ENCODE results near the gene PAOX. TPM values are rescaled to one million over a fixed set of nuclear protein-coding genes. Genes with fewer than 3 reads are reported as not detected.

Gene PAOX
- total and polyA plus RNA-seq, 2 of the 13 experiments (the other 11 are each of a cell fraction or from before 2014, with no cell fraction given), result 0.49 to 0.77 TPM

DNA sequence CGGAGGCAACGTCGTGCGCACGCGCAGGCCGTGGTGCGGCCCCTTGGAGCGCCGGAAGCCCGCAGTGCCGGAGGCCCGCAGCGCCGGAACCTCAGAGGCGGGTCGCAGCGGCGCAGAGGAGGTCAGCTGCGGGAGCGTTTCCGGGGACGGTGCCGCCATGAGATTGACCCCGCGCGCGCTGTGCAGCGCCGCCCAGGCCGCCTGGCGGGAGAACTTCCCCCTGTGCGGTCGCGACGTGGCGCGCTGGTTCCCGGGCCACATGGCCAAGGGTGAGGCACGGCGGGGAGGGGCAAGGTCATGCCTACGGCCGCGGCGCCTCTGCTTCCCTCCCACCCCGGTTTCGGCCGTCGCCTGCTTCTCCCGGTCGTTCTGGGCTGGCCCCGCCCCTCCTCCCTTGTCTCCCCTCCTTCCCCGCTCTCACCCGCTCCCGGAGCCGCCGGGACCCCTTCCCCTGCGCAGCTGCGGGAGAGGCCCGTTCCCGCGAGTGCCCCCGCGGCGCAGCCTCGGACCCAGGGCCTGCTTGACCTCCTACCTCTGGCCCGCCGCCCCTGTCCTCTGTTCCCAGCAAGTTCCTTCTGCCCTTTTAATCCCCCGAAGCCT is 15.1 kb downstream of the PAOX start, which contains the start of gene MTG1 (continued):
- TF ChIP-seq BRD4 (CRISPR knock-in tag; IDR thresholded peaks at IDR 0.05) (peak; percentile 97), TCF7L2 (IDR thresholded peaks at IDR 0.05; ENCODE audit: low read depth, low read length) (no peak), ZNF251 (CRISPR knock-in tag; IDR thresholded peaks at IDR 0.05) (peak; percentile 46; the same call in 1 of the 2 replicates), SATB2 (CRISPR knock-in tag; IDR thresholded peaks at IDR 0.05) (no peak), ZNF530 (CRISPR knock-in tag; IDR thresholded peaks at IDR 0.05; ENCODE audit: low read depth) (no peak), KDM2A (CRISPR knock-in tag; IDR thresholded peaks at IDR 0.05; ENCODE audit: borderline replicate concordance, low read depth) (peak; percentile 97), SRSF4 (IDR thresholded peaks at IDR 0.05; ENCODE audit: low read depth, low read length, poor library complexity, severe bottlenecking) (no peak), ZNF614 (CRISPR knock-in tag; IDR thresholded peaks at IDR 0.05; ENCODE audit: borderline replicate concordance) (peak; percentile 92)
- TF ChIP-seq, protein P1, sequence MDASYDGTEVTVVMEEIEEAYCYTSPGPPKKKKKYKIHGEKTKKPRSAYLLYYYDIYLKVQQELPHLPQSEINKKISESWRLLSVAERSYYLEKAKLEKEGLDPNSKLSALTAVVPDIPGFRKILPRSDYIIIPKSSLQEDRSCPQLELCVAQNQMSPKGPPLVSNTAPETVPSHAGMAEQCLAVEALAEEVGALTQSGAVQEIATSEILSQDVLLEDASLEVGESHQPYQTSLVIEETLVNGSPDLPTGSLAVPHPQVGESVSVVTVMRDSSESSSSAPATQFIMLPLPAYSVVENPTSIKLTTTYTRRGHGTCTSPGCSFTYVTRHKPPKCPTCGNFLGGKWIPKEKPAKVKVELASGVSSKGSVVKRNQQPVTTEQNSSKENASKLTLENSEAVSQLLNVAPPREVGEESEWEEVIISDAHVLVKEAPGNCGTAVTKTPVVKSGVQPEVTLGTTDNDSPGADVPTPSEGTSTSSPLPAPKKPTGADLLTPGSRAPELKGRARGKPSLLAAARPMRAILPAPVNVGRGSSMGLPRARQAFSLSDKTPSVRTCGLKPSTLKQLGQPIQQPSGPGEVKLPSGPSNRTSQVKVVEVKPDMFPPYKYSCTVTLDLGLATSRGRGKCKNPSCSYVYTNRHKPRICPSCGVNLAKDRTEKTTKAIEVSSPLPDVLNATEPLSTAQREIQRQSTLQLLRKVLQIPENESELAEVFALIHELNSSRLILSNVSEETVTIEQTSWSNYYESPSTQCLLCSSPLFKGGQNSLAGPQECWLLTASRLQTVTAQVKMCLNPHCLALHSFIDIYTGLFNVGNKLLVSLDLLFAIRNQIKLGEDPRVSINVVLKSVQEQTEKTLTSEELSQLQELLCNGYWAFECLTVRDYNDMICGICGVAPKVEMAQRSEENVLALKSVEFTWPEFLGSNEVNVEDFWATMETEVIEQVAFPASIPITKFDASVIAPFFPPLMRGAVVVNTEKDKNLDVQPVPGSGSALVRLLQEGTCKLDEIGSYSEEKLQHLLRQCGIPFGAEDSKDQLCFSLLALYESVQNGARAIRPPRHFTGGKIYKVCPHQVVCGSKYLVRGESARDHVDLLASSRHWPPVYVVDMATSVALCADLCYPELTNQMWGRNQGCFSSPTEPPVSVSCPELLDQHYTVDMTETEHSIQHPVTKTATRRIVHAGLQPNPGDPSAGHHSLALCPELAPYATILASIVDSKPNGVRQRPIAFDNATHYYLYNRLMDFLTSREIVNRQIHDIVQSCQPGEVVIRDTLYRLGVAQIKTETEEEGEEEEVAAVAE (CRISPR knock-in tag; IDR thresholded peaks at IDR 0.05; ENCODE audit: borderline replicate concordance), result peak; percentile 66; the same call in 1 of the 2 replicates
- TF ChIP-seq, protein P2, sequence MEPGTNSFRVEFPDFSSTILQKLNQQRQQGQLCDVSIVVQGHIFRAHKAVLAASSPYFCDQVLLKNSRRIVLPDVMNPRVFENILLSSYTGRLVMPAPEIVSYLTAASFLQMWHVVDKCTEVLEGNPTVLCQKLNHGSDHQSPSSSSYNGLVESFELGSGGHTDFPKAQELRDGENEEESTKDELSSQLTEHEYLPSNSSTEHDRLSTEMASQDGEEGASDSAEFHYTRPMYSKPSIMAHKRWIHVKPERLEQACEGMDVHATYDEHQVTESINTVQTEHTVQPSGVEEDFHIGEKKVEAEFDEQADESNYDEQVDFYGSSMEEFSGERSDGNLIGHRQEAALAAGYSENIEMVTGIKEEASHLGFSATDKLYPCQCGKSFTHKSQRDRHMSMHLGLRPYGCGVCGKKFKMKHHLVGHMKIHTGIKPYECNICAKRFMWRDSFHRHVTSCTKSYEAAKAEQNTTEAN (CRISPR knock-in tag; conservative IDR thresholded peaks at IDR 0.05), result no peak
- TF ChIP-seq, protein P3, sequence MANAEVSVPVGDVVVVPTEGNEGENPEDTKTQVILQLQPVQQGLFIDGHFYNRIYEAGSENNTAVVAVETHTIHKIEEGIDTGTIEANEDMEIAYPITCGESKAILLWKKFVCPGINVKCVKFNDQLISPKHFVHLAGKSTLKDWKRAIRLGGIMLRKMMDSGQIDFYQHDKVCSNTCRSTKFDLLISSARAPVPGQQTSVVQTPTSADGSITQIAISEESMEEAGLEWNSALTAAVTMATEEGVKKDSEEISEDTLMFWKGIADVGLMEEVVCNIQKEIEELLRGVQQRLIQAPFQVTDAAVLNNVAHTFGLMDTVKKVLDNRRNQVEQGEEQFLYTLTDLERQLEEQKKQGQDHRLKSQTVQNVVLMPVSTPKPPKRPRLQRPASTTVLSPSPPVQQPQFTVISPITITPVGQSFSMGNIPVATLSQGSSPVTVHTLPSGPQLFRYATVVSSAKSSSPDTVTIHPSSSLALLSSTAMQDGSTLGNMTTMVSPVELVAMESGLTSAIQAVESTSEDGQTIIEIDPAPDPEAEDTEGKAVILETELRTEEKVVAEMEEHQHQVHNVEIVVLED (CRISPR knock-in tag; IDR thresholded peaks at IDR 0.05; ENCODE audit: borderline replicate concordance), result peak; percentile 91
- TF ChIP-seq, protein P4, sequence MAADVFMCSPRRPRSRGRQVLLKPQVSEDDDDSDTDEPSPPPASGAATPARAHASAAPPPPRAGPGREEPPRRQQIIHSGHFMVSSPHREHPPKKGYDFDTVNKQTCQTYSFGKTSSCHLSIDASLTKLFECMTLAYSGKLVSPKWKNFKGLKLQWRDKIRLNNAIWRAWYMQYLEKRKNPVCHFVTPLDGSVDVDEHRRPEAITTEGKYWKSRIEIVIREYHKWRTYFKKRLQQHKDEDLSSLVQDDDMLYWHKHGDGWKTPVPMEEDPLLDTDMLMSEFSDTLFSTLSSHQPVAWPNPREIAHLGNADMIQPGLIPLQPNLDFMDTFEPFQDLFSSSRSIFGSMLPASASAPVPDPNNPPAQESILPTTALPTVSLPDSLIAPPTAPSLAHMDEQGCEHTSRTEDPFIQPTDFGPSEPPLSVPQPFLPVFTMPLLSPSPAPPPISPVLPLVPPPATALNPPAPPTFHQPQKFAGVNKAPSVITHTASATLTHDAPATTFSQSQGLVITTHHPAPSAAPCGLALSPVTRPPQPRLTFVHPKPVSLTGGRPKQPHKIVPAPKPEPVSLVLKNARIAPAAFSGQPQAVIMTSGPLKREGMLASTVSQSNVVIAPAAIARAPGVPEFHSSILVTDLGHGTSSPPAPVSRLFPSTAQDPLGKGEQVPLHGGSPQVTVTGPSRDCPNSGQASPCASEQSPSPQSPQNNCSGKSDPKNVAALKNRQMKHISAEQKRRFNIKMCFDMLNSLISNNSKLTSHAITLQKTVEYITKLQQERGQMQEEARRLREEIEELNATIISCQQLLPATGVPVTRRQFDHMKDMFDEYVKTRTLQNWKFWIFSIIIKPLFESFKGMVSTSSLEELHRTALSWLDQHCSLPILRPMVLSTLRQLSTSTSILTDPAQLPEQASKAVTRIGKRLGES (CRISPR knock-in tag; IDR thresholded peaks at IDR 0.05; ENCODE audit: borderline replicate concordance), result no peak; the same call in 1 of the 2 replicates
- TF ChIP-seq, protein P5, sequence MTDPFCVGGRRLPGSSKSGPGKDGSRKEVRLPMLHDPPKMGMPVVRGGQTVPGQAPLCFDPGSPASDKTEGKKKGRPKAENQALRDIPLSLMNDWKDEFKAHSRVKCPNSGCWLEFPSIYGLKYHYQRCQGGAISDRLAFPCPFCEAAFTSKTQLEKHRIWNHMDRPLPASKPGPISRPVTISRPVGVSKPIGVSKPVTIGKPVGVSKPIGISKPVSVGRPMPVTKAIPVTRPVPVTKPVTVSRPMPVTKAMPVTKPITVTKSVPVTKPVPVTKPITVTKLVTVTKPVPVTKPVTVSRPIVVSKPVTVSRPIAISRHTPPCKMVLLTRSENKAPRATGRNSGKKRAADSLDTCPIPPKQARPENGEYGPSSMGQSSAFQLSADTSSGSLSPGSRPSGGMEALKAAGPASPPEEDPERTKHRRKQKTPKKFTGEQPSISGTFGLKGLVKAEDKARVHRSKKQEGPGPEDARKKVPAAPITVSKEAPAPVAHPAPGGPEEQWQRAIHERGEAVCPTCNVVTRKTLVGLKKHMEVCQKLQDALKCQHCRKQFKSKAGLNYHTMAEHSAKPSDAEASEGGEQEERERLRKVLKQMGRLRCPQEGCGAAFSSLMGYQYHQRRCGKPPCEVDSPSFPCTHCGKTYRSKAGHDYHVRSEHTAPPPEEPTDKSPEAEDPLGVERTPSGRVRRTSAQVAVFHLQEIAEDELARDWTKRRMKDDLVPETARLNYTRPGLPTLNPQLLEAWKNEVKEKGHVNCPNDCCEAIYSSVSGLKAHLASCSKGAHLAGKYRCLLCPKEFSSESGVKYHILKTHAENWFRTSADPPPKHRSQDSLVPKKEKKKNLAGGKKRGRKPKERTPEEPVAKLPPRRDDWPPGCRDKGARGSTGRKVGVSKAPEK (CRISPR knock-in tag; IDR thresholded peaks at IDR 0.05; ENCODE audit: borderline replicate concordance), result no peak
- TF ChIP-seq, protein P6, sequence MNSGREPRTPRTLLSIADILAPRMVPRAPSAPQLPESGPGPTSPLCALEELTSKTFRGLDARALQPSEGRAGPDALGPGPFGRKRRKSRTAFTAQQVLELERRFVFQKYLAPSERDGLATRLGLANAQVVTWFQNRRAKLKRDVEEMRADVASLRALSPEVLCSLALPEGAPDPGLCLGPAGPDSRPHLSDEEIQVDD (CRISPR knock-in tag; IDR thresholded peaks at IDR 0.05; ENCODE audit: borderline replicate concordance), result peak; percentile 78; the same call in 1 of the 2 replicates

Measured in HepG2 (cell line).